ENCODE results near the gene RAD52. TPM values are rescaled to one million over a fixed set of nuclear protein-coding genes. Genes with fewer than 3 reads are reported as not detected.

The RAD52 gene
- total RNA-seq, 1 donor from 2014 or later, result 175 TPM

DNA sequence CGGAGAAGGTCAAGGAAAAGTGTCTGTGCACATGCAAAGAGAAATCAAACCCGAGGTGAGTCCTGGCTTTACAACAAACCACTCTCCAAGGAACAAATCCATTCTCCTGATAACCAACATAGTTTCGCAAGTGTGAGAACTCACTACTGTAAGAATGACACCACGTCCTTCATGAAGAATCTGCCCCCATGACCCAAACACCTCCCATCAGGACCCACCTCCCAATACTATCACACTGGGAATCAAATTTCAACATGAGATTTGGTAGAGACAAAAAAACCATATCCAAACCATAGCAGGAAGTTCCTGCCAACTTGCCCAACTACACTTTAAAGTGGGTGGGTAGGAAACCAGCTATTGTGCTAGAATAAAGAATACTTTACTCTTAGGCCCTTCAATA is 39.2 kb upstream of the RAD52 start:
- DNase-seq (ENCODE audit: low spot score in 2 of 2), result no peak
- Histone ChIP-seq H3K4me1 (peaks cover 0 to 18% of the 10 kb centered on the region in 2 donors), H3K4me3 (peak overlapping the region; percentile 90 to 94), H3K36me3 (no peaks in the 10 kb centered on the region), H3K27ac (peak overlapping the region in 1 of 2 donors; percentile 98), H3K9me3 (no peaks in the 10 kb centered on the region), H3K27me3 (no peaks in the 10 kb centered on the region)
- intact Hi-C loops (cut with DNase I), result no loop called here
- TF ChIP-seq, protein P1, sequence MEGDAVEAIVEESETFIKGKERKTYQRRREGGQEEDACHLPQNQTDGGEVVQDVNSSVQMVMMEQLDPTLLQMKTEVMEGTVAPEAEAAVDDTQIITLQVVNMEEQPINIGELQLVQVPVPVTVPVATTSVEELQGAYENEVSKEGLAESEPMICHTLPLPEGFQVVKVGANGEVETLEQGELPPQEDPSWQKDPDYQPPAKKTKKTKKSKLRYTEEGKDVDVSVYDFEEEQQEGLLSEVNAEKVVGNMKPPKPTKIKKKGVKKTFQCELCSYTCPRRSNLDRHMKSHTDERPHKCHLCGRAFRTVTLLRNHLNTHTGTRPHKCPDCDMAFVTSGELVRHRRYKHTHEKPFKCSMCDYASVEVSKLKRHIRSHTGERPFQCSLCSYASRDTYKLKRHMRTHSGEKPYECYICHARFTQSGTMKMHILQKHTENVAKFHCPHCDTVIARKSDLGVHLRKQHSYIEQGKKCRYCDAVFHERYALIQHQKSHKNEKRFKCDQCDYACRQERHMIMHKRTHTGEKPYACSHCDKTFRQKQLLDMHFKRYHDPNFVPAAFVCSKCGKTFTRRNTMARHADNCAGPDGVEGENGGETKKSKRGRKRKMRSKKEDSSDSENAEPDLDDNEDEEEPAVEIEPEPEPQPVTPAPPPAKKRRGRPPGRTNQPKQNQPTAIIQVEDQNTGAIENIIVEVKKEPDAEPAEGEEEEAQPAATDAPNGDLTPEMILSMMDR (IDR thresholded peaks at IDR 0.05), result no peak

DNA sequence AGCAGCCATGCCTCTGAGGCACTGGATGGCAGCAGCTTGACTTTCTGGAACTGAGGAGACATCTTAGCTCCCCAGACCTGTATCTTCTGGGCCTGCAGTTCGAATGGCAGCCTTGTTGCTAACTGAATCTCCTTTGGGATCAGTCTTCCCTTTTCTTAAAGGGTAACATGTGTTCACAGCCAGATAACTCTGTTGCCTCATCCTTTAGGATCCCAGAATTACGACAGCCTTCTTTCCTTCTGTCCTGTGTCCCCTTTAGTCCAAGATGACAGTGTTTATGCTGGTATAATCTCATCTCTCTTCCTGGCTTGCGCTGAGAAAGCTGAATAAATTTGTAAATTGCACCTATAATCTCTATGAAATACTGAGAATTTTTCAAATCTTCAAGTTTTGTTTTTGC is 32.5 kb upstream of the RAD52 start:
- Histone ChIP-seq H3K4me1 (no peaks in the 10 kb centered on the region), H3K4me3 (no peak overlapping the region), H3K27me3 (no peaks in the 10 kb centered on the region), H3K36me3 (no peaks in the 10 kb centered on the region), H3K27ac (no peak overlapping the region), H3K9me3 (no peaks in the 10 kb centered on the region)
- TF ChIP-seq, protein P1 (IDR thresholded peaks at IDR 0.05), result no peak
- no peak for DNase-seq (ENCODE audit: low spot score in 2 of 2)
- intact Hi-C loops (cut with DNase I), result no loop called here

DNA sequence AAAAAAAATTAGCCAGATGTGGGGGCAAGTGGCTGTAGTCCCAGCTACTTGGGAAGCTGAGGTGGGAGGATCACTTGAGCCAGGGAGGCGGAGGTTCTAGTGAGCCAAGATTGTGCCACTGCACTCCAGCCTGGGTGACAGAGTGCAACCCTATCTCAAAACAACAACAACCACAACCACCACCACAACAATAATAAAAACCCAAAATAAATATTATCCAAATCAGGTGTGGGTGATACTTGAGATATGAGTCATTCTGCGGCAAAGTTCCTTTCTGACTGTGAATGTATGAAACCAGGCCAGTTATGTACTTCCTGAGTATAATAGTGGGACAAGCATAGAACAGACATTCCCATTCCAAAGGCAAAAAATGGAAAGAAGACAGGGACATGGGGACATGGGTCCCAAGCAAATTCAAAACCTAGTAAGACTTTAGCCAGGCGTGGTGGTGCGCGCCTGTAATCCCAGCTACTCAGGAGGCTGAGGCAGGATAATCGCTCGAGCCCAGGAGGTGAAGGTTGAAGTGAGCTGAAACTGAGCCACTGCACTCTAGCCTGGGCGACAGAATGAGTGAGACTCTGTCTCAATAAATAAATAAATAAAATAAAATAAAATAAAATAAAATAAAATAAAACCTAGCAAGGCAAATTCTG is 31.8 kb upstream of the RAD52 start:
- Histone ChIP-seq H3K36me3 (no peaks in the 10 kb centered on the region), H3K4me3 (no peak overlapping the region), H3K4me1 (no peaks in the 10 kb centered on the region), H3K9me3 (no peaks in the 10 kb centered on the region), H3K27ac (no peak overlapping the region), H3K27me3 (no peaks in the 10 kb centered on the region)
- DNase-seq (ENCODE audit: low spot score in 2 of 2), result no peak
- intact Hi-C loops (cut with DNase I), result no loop called here
- TF ChIP-seq, protein P1 (IDR thresholded peaks at IDR 0.05), result no peak

DNA sequence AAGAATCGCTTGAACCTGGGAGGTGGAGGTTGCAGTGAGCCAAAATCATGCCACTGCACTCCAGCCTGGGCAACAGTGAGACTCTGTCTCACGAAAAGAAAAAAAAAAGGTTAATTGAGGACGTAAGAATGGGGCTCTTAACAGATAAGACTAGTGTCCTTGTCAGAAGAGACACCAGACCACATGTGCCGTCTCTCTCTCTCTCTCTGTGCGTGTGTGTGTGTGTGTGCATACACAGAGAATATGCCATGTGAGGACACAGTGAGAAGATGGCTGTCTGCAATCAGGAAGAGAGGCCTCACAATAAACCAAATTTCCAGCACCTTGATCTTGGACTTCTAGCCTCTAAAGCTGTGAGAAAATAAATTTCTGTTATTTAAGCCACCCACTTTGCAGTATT is 29.9 kb upstream of the RAD52 start:
- no peaks in the 10 kb centered on the region for H3K9me3 ChIP-seq
- TF ChIP-seq, protein P1 (IDR thresholded peaks at IDR 0.05), result no peak
- no peak for DNase-seq (ENCODE audit: low spot score in 2 of 2)
- H3K36me3 ChIP-seq, result no peaks in the 10 kb centered on the region
- no peak overlapping the region for H3K4me3 ChIP-seq
- intact Hi-C loops (cut with DNase I), result no loop called here
- no peak overlapping the region for H3K27ac ChIP-seq
- no peaks in the 10 kb centered on the region for H3K27me3 ChIP-seq
- no peaks in the 10 kb centered on the region for H3K4me1 ChIP-seq

DNA sequence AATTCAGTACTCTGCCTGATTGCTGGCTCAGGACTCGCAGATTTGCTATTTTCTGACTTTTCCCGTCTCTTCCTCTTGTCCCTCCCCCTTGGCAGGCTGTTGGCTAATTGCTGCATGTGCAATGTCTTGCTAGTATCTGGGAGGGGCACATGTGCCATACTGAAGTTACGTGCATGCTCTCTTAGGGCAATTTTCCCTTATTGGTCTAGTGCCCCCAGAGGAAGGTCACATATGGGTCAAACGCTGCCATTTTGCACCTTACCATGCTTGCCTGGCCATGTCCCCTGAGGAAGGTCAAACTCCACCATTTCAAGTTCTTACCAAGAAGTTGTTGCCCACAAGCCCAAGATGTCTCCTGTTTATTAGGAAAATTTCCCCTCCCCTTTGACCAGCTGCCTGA is 27.7 kb upstream of the RAD52 start:
- Histone ChIP-seq H3K9me3 (no peaks in the 10 kb centered on the region), H3K4me1 (no peaks in the 10 kb centered on the region), H3K4me3 (no peak overlapping the region), H3K27ac (no peak overlapping the region), H3K36me3 (no peaks in the 10 kb centered on the region), H3K27me3 (no peaks in the 10 kb centered on the region)
- intact Hi-C loops (cut with DNase I), result no loop called here
- DNase-seq (ENCODE audit: low spot score in 2 of 2), result no peak
- TF ChIP-seq, protein P1 (IDR thresholded peaks at IDR 0.05), result no peak

DNA sequence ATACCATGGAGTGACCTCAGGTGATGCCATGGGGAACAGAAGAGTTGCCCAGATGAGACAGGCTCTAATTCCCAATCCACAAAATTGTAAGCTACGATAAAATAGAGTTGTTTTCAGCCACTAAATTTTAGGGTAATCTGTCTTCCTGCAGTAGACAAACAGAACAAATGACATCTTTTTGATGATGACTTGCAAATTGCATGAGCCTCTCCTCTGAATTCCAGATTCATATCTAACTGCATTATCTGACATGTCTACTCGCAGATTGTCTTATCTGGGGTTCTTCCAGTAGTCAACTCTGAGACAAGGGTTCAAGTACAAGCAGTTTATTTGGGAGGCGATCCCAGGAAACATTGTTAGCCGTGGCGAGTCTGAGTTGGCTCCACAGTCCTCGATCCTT is 27.1 kb upstream of the RAD52 start:
- intact Hi-C loops (cut with DNase I), result no loop called here
- Histone ChIP-seq H3K27ac (no peak overlapping the region), H3K27me3 (no peaks in the 10 kb centered on the region), H3K9me3 (no peaks in the 10 kb centered on the region), H3K36me3 (no peaks in the 10 kb centered on the region), H3K4me3 (no peak overlapping the region), H3K4me1 (no peaks in the 10 kb centered on the region)
- DNase-seq (ENCODE audit: low spot score in 2 of 2), result no peak
- TF ChIP-seq, protein P1 (IDR thresholded peaks at IDR 0.05), result no peak

Data from ascending aorta (tissue), 2 donors.